Endothelial cell (in vitro differentiated cells): ENCODE results near the gene ELMO3. TPM values are rescaled to one million over a fixed set of nuclear protein-coding genes. Genes with fewer than 3 reads are reported as not detected.
A peak's percentile ranks its signal among the peaks of the same experiment; 100 is the strongest.

Source experiments
- DNase-seq: peaks from one replicate; pipeline ENCODE4 v3.0.0; 2021; ENCODE audit warnings: low spot score
- H3K27ac Mint-ChIP-seq: one replicate; pipeline ENCODE4 v1.8.0; 2021; ENCODE audit warnings: mixed read lengths, inconsistent platforms; ENCODE audit not compliant: unreplicated experiment
- H3K27me3 Mint-ChIP-seq: one replicate; pipeline ENCODE4 v1.8.0; 2021; ENCODE audit warnings: mild to moderate bottlenecking, moderate library complexity, mixed read lengths, inconsistent platforms; ENCODE audit not compliant: unreplicated experiment
- H3K36me3 Mint-ChIP-seq: one replicate; pipeline ENCODE4 v1.8.0; 2021; ENCODE audit warnings: mild to moderate bottlenecking, low read depth, mixed read lengths, inconsistent platforms; ENCODE audit not compliant: unreplicated experiment
- H3K4me1 Mint-ChIP-seq: one replicate; pipeline ENCODE4 v1.8.0; 2021; ENCODE audit warnings: mild to moderate bottlenecking, mixed read lengths, inconsistent platforms; ENCODE audit not compliant: unreplicated experiment
- H3K4me3 Mint-ChIP-seq: one replicate; pipeline ENCODE4 v1.8.0; 2021; ENCODE audit warnings: mild to moderate bottlenecking, mixed read lengths, inconsistent platforms; ENCODE audit not compliant: unreplicated experiment
- H3K9me3 Mint-ChIP-seq: one replicate; pipeline ENCODE4 v1.8.0; 2021; ENCODE audit warnings: mixed read lengths, inconsistent platforms; ENCODE audit not compliant: unreplicated experiment
- total RNA-seq: library from RNA; stranded (reverse); fragmentation: NEBNext Ultra II Directional; extraction: Animal tissue kit (Norgen Biotek cat#: 25700); gene quantifications from one replicate; pipeline ENCODE4 v1.2.1, GENCODE V29; 2021; ENCODE audit not compliant: unreplicated experiment
- TF ChIP-seq, protein P1 (sequence below): fragments of 200-600 bp; sonication (generic); IDR thresholded peaks from one replicate; pipeline ENCODE4 v1.5.0; 2021; ENCODE audit warnings: antibody characterized with exemption; ENCODE audit not compliant: unreplicated experiment

ELMO3 gene
- total RNA-seq, 1 donor from 2014 or later, result 25.3 TPM

- H3K4me1 Mint-ChIP-seq, result peaks cover 18% of the 10 kb centered on the region
- DNase-seq, result no peak
- H3K9me3 Mint-ChIP-seq, result no peaks in the 10 kb centered on the region
- TF ChIP-seq, protein P1, sequence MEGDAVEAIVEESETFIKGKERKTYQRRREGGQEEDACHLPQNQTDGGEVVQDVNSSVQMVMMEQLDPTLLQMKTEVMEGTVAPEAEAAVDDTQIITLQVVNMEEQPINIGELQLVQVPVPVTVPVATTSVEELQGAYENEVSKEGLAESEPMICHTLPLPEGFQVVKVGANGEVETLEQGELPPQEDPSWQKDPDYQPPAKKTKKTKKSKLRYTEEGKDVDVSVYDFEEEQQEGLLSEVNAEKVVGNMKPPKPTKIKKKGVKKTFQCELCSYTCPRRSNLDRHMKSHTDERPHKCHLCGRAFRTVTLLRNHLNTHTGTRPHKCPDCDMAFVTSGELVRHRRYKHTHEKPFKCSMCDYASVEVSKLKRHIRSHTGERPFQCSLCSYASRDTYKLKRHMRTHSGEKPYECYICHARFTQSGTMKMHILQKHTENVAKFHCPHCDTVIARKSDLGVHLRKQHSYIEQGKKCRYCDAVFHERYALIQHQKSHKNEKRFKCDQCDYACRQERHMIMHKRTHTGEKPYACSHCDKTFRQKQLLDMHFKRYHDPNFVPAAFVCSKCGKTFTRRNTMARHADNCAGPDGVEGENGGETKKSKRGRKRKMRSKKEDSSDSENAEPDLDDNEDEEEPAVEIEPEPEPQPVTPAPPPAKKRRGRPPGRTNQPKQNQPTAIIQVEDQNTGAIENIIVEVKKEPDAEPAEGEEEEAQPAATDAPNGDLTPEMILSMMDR, result no peak
- H3K27ac Mint-ChIP-seq, result no peak overlapping the region
- H3K36me3 Mint-ChIP-seq, result peaks cover 11% of the 10 kb centered on the region
- H3K27me3 Mint-ChIP-seq, result peaks cover 20% of the 10 kb centered on the region
- no peak overlapping the region for H3K4me3 Mint-ChIP-seq
Measured at GRCh38 chr16:67207249-67208091, 8.5 kb downstream of the ELMO3 start.

DNA sequence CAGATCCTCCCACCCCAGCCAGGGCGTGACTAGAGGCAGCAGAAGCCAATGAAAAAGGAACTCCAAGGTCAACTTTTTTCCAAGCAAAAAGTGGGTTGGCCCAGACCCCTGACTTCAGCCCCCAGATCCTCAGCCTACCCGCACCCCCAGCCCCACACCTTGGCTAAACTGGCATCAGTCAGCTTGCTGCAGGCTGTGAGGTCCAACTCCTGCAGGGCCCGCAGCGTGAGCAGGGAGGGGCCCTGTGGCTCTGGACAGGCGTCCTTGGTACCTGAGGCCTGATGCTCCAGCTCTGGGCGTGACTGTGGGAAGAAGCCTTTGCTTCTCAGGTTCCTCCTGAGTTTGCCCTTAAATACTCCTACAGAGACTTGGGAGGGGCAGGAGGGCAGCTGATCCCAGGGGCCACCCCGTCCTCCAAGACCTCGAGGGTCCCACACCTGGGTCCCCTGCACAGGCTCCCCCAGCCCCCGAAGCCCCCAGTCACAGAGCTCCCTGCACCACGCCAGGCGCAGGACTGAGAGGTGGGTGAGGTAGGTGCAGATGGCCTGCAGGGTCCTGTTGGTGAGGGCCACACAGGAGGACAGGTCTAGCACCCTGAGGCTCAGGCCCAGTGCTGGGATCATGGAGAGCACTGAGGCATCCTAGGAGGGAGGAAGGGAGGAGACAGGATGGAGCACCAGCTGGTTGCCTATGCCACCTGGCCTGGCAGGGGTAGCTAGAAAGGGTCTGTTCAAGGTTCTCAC is 9.4 kb downstream of the ELMO3 start:
- TF ChIP-seq, protein P1, result no peak
- DNase-seq, result no peak
- Mint-ChIP-seq H3K27ac (no peak overlapping the region), H3K4me3 (no peak overlapping the region), H3K4me1 (peaks cover 26% of the 10 kb centered on the region), H3K9me3 (no peaks in the 10 kb centered on the region), H3K36me3 (peaks cover 11% of the 10 kb centered on the region), H3K27me3 (peaks cover 22% of the 10 kb centered on the region)

GRCh38 chr16:67209565-67209964 is 10.6 kb downstream of the ELMO3 start:
- H3K27me3 Mint-ChIP-seq, result peaks cover 27% of the 10 kb centered on the region
- no peak overlapping the region for H3K27ac Mint-ChIP-seq
- peaks cover 29% of the 10 kb centered on the region for H3K4me1 Mint-ChIP-seq
- H3K36me3 Mint-ChIP-seq, result peaks cover 11% of the 10 kb centered on the region
- H3K9me3 Mint-ChIP-seq, result no peaks in the 10 kb centered on the region
- H3K4me3 Mint-ChIP-seq, result peak overlapping the region; percentile 86
- no peak for DNase-seq
- TF ChIP-seq, protein P1, result no peak

DNA sequence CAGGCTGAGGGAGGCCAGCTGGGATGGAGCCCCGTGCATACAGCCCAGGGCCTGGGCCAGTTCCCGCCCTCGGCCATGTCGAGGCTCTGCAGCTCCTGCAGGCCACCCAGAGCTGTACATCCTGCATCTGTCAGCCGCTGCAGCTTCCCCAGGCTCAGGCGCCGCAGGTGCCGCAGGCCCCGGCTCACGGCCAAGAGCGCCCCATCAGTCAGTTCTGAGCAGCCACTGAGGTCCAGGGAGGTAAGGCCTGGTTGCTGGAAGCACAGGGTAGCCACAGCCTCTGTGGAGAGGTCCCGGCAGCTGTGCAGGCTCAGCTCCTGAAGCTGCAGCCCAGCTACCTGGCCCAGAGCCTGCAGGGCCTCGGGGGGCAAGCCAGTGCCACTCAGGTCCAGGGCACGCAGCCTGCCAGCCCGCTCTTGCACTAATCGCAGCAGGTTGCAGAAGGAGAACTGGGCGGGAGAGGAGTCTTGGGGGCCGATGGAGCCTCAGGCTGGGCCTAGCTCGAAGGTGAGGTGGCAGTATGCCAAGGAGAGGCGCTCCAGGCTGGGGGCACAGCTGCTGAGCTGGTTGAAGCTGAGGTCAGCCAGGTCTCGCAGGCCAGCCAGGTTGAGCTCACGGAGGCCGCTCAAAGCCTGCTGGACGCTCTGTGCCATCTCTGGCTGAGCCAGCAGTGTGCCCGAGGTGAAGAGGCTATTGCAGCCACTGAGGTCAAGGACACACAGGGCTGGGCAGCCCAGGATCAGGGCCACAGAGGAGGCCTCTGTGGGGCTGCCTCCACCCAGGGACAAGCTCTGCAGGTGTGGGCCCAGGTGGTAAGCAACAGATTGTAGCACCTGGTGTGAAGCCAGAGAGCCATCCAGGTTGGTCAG is 11.4 kb downstream of the ELMO3 start:
- TF ChIP-seq, protein P1, result no peak
- Mint-ChIP-seq H3K4me3 (no peak overlapping the region), H3K9me3 (no peaks in the 10 kb centered on the region), H3K27me3 (peaks cover 29% of the 10 kb centered on the region), H3K27ac (no peak overlapping the region), H3K36me3 (peaks cover 11% of the 10 kb centered on the region), H3K4me1 (peaks cover 34% of the 10 kb centered on the region)
- DNase-seq, result no peak
